H9 (cell line): ENCODE measurements around the gene DPP6. TPM values are rescaled to one million over a fixed set of nuclear protein-coding genes. Genes with fewer than 3 reads are reported as not detected.

ENCODE experiments used
- DNase-seq: peaks from one replicate; pipeline ENCODE4 v3.0.0-alpha.2; 2017
- H2AFZ ChIP-seq: one replicate; pipeline ENCODE4 v1.6.1; 2013; ENCODE audit warnings: mild to moderate bottlenecking, low read length, control low read depth, moderate library complexity
- H2AK5ac ChIP-seq: 2 replicates; pipeline ENCODE4 v1.6.1; 2013; ENCODE audit warnings: low read length, control low read depth, mixed read lengths; ENCODE audit not compliant: insufficient read length
- H2BK120ac ChIP-seq: one replicate; pipeline ENCODE4 v1.6.1; 2013; ENCODE audit warnings: low read depth, mild to moderate bottlenecking, low read length, control low read depth, inconsistent platforms; ENCODE audit not compliant: poor library complexity, severe bottlenecking
- H2BK12ac ChIP-seq: 2 replicates; pipeline ENCODE4 v1.6.1; 2013; ENCODE audit warnings: low read length, control low read depth, mixed read lengths, low read depth; ENCODE audit not compliant: insufficient read length
- H2BK15ac ChIP-seq: 2 replicates; pipeline ENCODE4 v1.6.1; 2013; ENCODE audit warnings: low read depth, low read length, control low read depth
- H2BK20ac ChIP-seq: one replicate; pipeline ENCODE4 v1.6.1; 2013; ENCODE audit warnings: low read depth, mild to moderate bottlenecking, low read length, control low read depth, inconsistent platforms; ENCODE audit not compliant: poor library complexity, severe bottlenecking
- H2BK5ac ChIP-seq: 2 replicates; pipeline ENCODE4 v1.6.1; 2013; ENCODE audit warnings: low read length, control low read depth, mixed read lengths; ENCODE audit not compliant: insufficient read length
- H3K14ac ChIP-seq: 2 replicates; pipeline ENCODE4 v1.6.1; 2013; ENCODE audit warnings: low read length, control low read depth; ENCODE audit not compliant: insufficient read depth
- H3K18ac ChIP-seq: 2 replicates; pipeline ENCODE4 v1.6.1; 2013; ENCODE audit warnings: low read depth, mild to moderate bottlenecking, mixed read lengths, low read length, control low read depth; ENCODE audit not compliant: insufficient read length
- H3K23ac ChIP-seq: 2 replicates; pipeline ENCODE4 v1.6.1; 2013; ENCODE audit warnings: low read length, control low read depth, mixed read lengths, low read depth; ENCODE audit not compliant: insufficient read length
- H3K23me2 ChIP-seq: 2 replicates; pipeline ENCODE4 v1.6.1; 2013; ENCODE audit warnings: low read depth, mild to moderate bottlenecking, mixed read lengths, low read length, control low read depth; ENCODE audit not compliant: insufficient read length, poor library complexity, severe bottlenecking
- H3K27ac ChIP-seq: 2 replicates; pipeline ENCODE4 v1.5.1; 2013; ENCODE audit warnings: low read length, control low read depth, mixed read lengths, low read depth; ENCODE audit not compliant: insufficient read length
- H3K27me3 ChIP-seq: 2 replicates; pipeline ENCODE4 v1.6.1; 2013; ENCODE audit warnings: low read length, control low read depth, inconsistent platforms; ENCODE audit not compliant: insufficient read depth
- H3K4ac ChIP-seq: 2 replicates; pipeline ENCODE4 v1.6.1; 2013; ENCODE audit warnings: low read depth, mild to moderate bottlenecking, control low read depth, inconsistent platforms, low read length, moderate library complexity
- H3K4me1 ChIP-seq: 2 replicates; pipeline ENCODE4 v1.6.1; 2013; ENCODE audit warnings: low read length, control low read depth, inconsistent platforms; ENCODE audit not compliant: insufficient read depth
- H3K4me2 ChIP-seq: 2 replicates; pipeline ENCODE4 v1.6.1; 2013; ENCODE audit warnings: low read length, control low read depth, mixed read lengths; ENCODE audit not compliant: insufficient read length, insufficient read depth
- H3K56ac ChIP-seq: 2 replicates; pipeline ENCODE4 v1.6.1; 2013; ENCODE audit warnings: low read depth, mild to moderate bottlenecking, mixed read lengths, low read length, control low read depth; ENCODE audit not compliant: insufficient read length
- H3K79me1 ChIP-seq: 2 replicates; pipeline ENCODE4 v1.6.1; 2013; ENCODE audit warnings: low read depth, mild to moderate bottlenecking, moderate library complexity, low read length, control low read depth, inconsistent platforms; ENCODE audit not compliant: insufficient read depth, poor library complexity, severe bottlenecking
- H3K79me2 ChIP-seq: 2 replicates; pipeline ENCODE4 v1.6.1; 2013; ENCODE audit warnings: low read length, control low read depth, inconsistent platforms; ENCODE audit not compliant: insufficient read depth
- H3K9ac ChIP-seq: 2 replicates; pipeline ENCODE4 v1.6.1; 2013; ENCODE audit warnings: low read length, control low read depth, mixed read lengths; ENCODE audit not compliant: insufficient read length; ENCODE audit errors: extremely low read depth
- H3K9me3 ChIP-seq: one replicate; pipeline ENCODE4 v1.6.1; 2013; ENCODE audit warnings: low read depth, low read length, inconsistent platforms; ENCODE audit not compliant: control insufficient read depth
- H3T11ph ChIP-seq: one replicate; pipeline ENCODE4 v1.6.1; 2013; ENCODE audit warnings: mild to moderate bottlenecking, low read length, control low read depth, inconsistent platforms
- H4K20me1 ChIP-seq: one replicate; pipeline ENCODE4 v1.6.1; 2013; ENCODE audit not compliant: control insufficient read depth, insufficient read length, insufficient read depth
- H4K5ac ChIP-seq: 2 replicates; pipeline ENCODE4 v1.6.1; 2013; ENCODE audit warnings: low read depth, mild to moderate bottlenecking, mixed read lengths, low read length, control low read depth; ENCODE audit not compliant: insufficient read length
- H4K8ac ChIP-seq: replicated peaks from 2 replicates; pipeline ENCODE4 v1.6.1; 2013; ENCODE audit warnings: low read length, control low read depth, mixed read lengths, low read depth; ENCODE audit not compliant: insufficient read length
- H4K91ac ChIP-seq: 2 replicates; pipeline ENCODE4 v1.6.1; 2013; ENCODE audit warnings: low read depth, mild to moderate bottlenecking, moderate library complexity, mixed read lengths, low read length, control low read depth; ENCODE audit not compliant: insufficient read length
- H3K27ac Mint-ChIP-seq, 3 experiments: 2 replicates in 2 of 3; 3 replicates in 1 of 3; pipeline ENCODE4 v1.8.0; 2020 to 2021; ENCODE audit warnings: mixed read lengths in 3 of 3, mild to moderate bottlenecking in 1 of 3, moderate library complexity in 1 of 3
- H3K27me3 Mint-ChIP-seq: 2 replicates; pipeline ENCODE4 v1.8.0; 2021; ENCODE audit warnings: low read depth, mild to moderate bottlenecking, moderate library complexity, mixed read lengths
- H3K36me3 Mint-ChIP-seq, 3 experiments: 2 replicates in 2 of 3; 3 replicates in 1 of 3; pipeline ENCODE4 v1.8.0; 2020 to 2021; ENCODE audit warnings: low read depth in 3 of 3, mixed read lengths in 3 of 3; ENCODE audit not compliant: insufficient read depth in 1 of 3
- H3K4me1 Mint-ChIP-seq, 2 experiments: 2 replicates each; pipeline ENCODE4 v1.8.0; 2020; ENCODE audit warnings: mixed read lengths in 2 of 2
- H3K4me3 Mint-ChIP-seq, 2 experiments: 2 replicates in 1 of 2; 3 replicates in 1 of 2; pipeline ENCODE4 v1.8.0; 2020 to 2021; ENCODE audit warnings: mild to moderate bottlenecking in 2 of 2, mixed read lengths in 2 of 2, moderate library complexity in 1 of 2
- H3K9me3 Mint-ChIP-seq, 2 experiments: 2 replicates in 1 of 2; 3 replicates in 1 of 2; pipeline ENCODE4 v1.8.0; 2020; ENCODE audit warnings: mild to moderate bottlenecking in 2 of 2, mixed read lengths in 2 of 2, moderate library complexity in 1 of 2
- CTCF ChIP-seq: fragments of 200-600 bp; sonication (generic); conservative IDR thresholded peaks from 3 replicates; pipeline ENCODE4 v1.8.0; 2021; ENCODE audit warnings: antibody characterized with exemption, mild to moderate bottlenecking
- WGBS: extraction: QIAGEN DNeasy Blood & Tissue Kit; methylation state at CpG from one replicate; pipeline ENCODE4 v1.1.7; 2013; ENCODE audit warnings: missing lambda C conversion rate, low lambda C conversion rate, mixed read lengths; ENCODE audit not compliant: insufficient read length; ENCODE audit errors: extremely low coverage; 5-methylcytosine and 5-hydroxymethylcytosine counted together
- total RNA-seq: library from RNA; stranded (reverse); gene quantifications from 2 replicates; pipeline ENCODE4 v1.2.1, GENCODE V29; 2021

The DPP6 gene
- total RNA-seq, 1 experiment from 2014 or later, result 4.5 TPM

- Mint-ChIP-seq H3K36me3 (no peaks in the 10 kb centered on the region), H3K4me1 (no peaks in the 10 kb centered on the region), H3K27ac (no peak overlapping the region), H3K4me3 (no peak overlapping the region), H3K27me3 (no peaks in the 10 kb centered on the region), H3K9me3 (no peaks in the 10 kb centered on the region; a peak in 1 of 5 replicates)
- no peak overlapping the region for H3T11ph ChIP-seq
- no peak overlapping the region for H4K91ac ChIP-seq
- H4K20me1 ChIP-seq, result no peaks in the 10 kb centered on the region
- no peak overlapping the region for H2BK12ac ChIP-seq
- no peak overlapping the region for H3K27ac ChIP-seq
- DNase-seq, result no peak
- no peak overlapping the region for H4K5ac ChIP-seq
- H3K79me1 ChIP-seq, result no peaks in the 10 kb centered on the region
- no peak overlapping the region for H2BK20ac ChIP-seq
- no peak overlapping the region for H4K8ac ChIP-seq
- H3K9ac ChIP-seq, result no peak overlapping the region
- WGBS, result no CpG with 5 or more reads among the region's 12 CpGs
- H3K79me2 ChIP-seq, result no peaks in the 10 kb centered on the region
- H3K14ac ChIP-seq, result no peak overlapping the region
- H2BK15ac ChIP-seq, result no peak overlapping the region
- no peaks in the 10 kb centered on the region for H3K4me1 ChIP-seq
- H3K23ac ChIP-seq, result no peak overlapping the region
- no peak overlapping the region for H2AK5ac ChIP-seq
- H3K4me2 ChIP-seq, result no peak overlapping the region
- H2BK120ac ChIP-seq, result no peak overlapping the region
- H3K9me3 ChIP-seq, result no peaks in the 10 kb centered on the region
- no peak overlapping the region for H3K18ac ChIP-seq
- H2AFZ ChIP-seq, result no peak overlapping the region
- H3K23me2 ChIP-seq, result no peaks in the 10 kb centered on the region
- no peak for TF ChIP-seq CTCF
- no peak overlapping the region for H3K56ac ChIP-seq
- H2BK5ac ChIP-seq, result no peak overlapping the region
- H3K4ac ChIP-seq, result no peak overlapping the region
- H3K27me3 ChIP-seq, result no peaks in the 10 kb centered on the region
Measured at GRCh38 chr7:154330318-154330717, 278.1 kb downstream of the DPP6 start.
